ENCODE results near the gene RPL10A.

RPL10A gene

GRCh38 chr6:35493307-35493983 is 25.2 kb downstream of the RPL10A start:
- FAIRE-seq, result no peak

GRCh38 chr6:35494161-35494563 is 26.0 kb downstream of the RPL10A start:
- no peak for FAIRE-seq

- FAIRE-seq, result no peak
Observed at GRCh38 chr6:35495258-35496035, 27.2 kb downstream of the RPL10A start.

GRCh38 chr6:35496036-35496840 is 28.0 kb downstream of the RPL10A start:
- FAIRE-seq, result no peak

- FAIRE-seq, result no peak
Observed at GRCh38 chr6:35496841-35497570, 28.8 kb downstream of the RPL10A start, which contains the start of gene TEAD3. Gene TEAD3 (minus strand): TSS chr6:35497079.

GRCh38 chr6:35497571-35498421 is 29.6 kb downstream of the RPL10A start:
- FAIRE-seq, result no peak

GRCh38 chr6:35498422-35499067 is 30.3 kb downstream of the RPL10A start:
- FAIRE-seq, result no peak

- no peak for FAIRE-seq
Observed at GRCh38 chr6:35499372-35499771, 31.2 kb downstream of the RPL10A start.

GRCh38 chr6:35500782-35501181 is 32.6 kb downstream of the RPL10A start:
- no peak for FAIRE-seq

- FAIRE-seq, result no peak
Observed at GRCh38 chr6:35501784-35502183, 33.6 kb downstream of the RPL10A start.

- no peak for FAIRE-seq
Observed at GRCh38 chr6:35503534-35503933, 35.3 kb downstream of the RPL10A start.

- no peak for FAIRE-seq
Observed at GRCh38 chr6:35505999-35506412, 37.8 kb downstream of the RPL10A start.

GRCh38 chr6:35506536-35506935 is 38.3 kb downstream of the RPL10A start:
- FAIRE-seq, result no peak

GRCh38 chr6:35507221-35507620 is 39.0 kb downstream of the RPL10A start:
- no peak for FAIRE-seq

GRCh38 chr6:35508027-35508426 is 39.8 kb downstream of the RPL10A start:
- FAIRE-seq, result no peak

GRCh38 chr6:35508542-35508941 is 40.3 kb downstream of the RPL10A start:
- no peak for FAIRE-seq

- no peak for FAIRE-seq
Observed at GRCh38 chr6:35510916-35511561, 42.8 kb downstream of the RPL10A start.

GRCh38 chr6:35511562-35511941 is 43.4 kb downstream of the RPL10A start:
- FAIRE-seq, result no peak

- FAIRE-seq, result no peak
Observed at GRCh38 chr6:35512006-35512405, 43.8 kb downstream of the RPL10A start.

GRCh38 chr6:35512740-35513139 is 44.5 kb downstream of the RPL10A start, which contains the start of gene TULP1:
Gene TULP1 (minus strand): TSS chr6:35512896. CDS start chr6:35512858, 38 bp downstream.
- no peak for FAIRE-seq

GRCh38 chr6:35514587-35514986 is 46.4 kb downstream of the RPL10A start:
- no peak for FAIRE-seq
